Renal pelvis (tissue), 3 donors: ENCODE measurements around the gene TPRX2. TPM values are rescaled to one million over a fixed set of nuclear protein-coding genes. Genes with fewer than 3 reads are reported as not detected.

Experiments used
- polyA plus RNA-seq, 3 donors: library from polyadenylated mRNA; unstranded; fragments of 120-200 nt; gene quantifications; one replicate each; pipeline ENCODE4 v1.2.1, GENCODE V29; 2013; ENCODE audit not compliant: insufficient read length in 3 of 3

Gene TPRX2
- polyA plus RNA-seq, 3 donors: not detected

Other genes with a start within 250 kb of the TPRX2 start
- 10 to 100 TPM; 26.1 to 42.0 (median 34.8) TPM for gene EHD2, start 145.8 kb upstream of the TPRX2 start, polyA plus RNA-seq
- 100 to 1,000 TPM; 370 to 415 (median 376) TPM for gene NOP53, start 113.7 kb upstream of the TPRX2 start, polyA plus RNA-seq
- gene SELENOW, start 80.5 kb upstream of the TPRX2 start, polyA plus RNA-seq: 100 to 1,000 TPM; 129 to 150 (median 150) TPM
- gene TPRX1, start 54.7 kb upstream of the TPRX2 start, polyA plus RNA-seq: not detected
- under 1 TPM; 0.01 to 0.14 (median 0.06) TPM for gene CRX, start 37.3 kb upstream of the TPRX2 start, polyA plus RNA-seq
- gene SULT2A1, start 27.1 kb downstream of the TPRX2 start, polyA plus RNA-seq: 1 to 10 TPM in 1 of 3 donors, under 1 TPM in 1, not detected in 1; 0.61 to 1.6 TPM
- gene BSPH1, start 132.9 kb downstream of the TPRX2 start, polyA plus RNA-seq: not detected
- under 1 TPM in 1 of 3 donors, not detected in 2; 0.37 TPM for gene ELSPBP1, start 135.4 kb downstream of the TPRX2 start, polyA plus RNA-seq
- not detected for gene CABP5, start 184.8 kb downstream of the TPRX2 start, polyA plus RNA-seq